ENCODE results near the gene AP1AR.
"Not testable (repeated sequence)": the region's sequence is repeated elsewhere in the genome, so short reads cannot be mapped to it uniquely, and the experiment has no call there.

The AP1AR gene, protein sequence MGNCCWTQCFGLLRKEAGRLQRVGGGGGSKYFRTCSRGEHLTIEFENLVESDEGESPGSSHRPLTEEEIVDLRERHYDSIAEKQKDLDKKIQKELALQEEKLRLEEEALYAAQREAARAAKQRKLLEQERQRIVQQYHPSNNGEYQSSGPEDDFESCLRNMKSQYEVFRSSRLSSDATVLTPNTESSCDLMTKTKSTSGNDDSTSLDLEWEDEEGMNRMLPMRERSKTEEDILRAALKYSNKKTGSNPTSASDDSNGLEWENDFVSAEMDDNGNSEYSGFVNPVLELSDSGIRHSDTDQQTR

DNA sequence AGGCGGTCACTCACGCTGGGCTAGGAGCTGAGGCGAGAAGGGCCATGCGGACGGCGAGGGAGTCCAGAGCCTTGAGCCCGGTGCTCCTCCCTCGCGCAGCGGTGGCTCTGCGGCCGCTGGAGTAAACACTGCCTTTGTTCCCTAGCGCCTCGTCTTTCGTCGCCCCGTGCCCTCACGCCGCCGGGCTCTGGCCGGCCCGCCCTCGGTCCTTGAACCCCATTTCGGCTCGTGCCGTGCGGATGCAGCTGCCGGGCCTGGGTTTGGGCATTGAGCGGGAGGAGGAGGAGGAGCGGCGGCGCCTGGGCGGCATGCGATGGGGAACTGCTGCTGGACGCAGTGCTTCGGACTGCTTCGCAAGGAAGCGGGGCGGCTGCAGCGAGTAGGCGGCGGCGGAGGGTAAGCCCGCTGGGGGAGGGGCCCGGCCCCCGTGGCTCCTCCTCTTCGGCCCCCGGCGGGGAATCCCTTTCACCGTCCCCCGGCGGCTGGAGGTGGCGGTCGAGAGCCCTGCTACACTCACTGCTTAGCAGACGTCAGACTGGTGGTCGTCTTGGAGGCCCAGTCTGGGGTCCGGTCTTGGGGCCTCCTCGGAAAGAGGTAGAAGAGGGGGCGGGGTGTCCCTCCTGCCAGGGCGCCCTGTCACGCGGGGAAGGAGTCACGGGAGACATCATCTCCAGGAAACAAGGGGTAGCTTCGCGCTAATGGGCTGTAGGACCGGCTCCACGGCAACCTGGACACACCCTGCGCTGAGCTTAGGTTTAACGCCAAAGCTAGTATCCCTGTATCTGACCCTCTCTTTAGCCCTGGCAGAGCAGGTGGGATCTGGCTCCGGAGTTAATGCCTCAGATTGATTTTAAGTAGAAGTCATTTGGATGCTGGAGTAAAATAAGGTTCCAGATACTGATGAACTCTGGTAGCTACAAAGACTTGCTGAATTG lies at the start of gene AP1AR:
Gene AP1AR, plus strand, starts transcription at position 9 of the 935 bp plus-strand sequence. Its CDS starts 305 bp downstream, at position 314.
- peak; percentile 70 to 78 for DNase-seq

DNA sequence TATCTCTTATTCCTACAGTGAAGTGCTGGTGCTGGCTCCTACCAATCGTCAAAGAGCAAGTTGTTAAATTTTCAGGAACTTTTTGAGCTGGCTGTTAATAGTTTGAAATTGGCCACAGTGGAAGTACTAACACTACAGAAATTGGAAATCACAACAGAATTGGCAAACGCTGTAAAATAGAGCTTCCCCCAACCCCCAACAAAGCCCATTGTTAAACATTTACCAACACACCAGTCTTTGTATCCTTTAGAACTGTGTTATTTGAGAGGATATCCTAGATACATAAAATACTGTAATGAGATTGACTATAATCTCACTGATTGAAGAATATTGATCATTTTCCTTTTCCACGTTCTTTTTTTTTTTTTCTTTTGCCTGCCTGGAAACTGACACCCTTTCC lies 49.0 kb upstream of the AP1AR start:
- DNase-seq = no peak

DNA sequence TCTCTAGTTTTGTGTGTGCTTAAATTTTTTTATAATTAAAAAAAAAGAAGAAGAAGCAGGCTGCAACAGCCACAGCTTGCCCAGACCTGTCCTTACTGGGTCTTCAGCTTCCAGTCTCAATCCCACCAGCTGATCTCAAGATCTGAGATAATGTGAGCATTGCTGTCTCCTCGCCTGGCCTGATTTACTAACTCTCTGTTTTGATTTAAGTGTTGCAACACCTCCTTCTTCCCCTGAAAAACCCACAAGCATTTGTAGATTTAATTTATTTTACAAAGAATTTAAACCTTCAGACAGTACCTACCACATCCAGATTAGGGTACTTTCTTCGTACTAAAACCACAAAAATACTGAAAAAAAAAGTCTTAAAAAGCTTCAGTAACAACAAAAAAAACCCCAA lies 48.3 kb upstream of the AP1AR start:
- DNase-seq = no peak

DNA sequence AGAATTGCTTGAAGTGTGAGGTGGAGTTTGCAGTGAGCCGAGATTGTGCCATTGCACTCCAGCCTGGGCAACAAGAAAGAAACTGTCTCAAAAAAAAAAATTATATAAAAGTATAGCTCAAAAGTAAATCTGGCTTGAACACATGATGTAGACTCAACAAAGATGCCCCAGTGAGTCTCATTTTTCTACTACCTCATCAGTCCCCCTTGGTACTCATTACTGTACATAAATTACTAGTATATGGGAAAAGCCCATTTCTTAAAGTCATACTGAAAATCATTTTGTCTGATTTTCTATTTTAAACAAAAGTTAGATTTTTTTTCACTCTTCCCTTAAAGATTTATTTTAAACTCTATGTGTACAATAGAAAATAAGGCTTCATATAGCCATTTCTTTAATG lies 47.1 kb upstream of the AP1AR start:
- no peak for DNase-seq

DNA sequence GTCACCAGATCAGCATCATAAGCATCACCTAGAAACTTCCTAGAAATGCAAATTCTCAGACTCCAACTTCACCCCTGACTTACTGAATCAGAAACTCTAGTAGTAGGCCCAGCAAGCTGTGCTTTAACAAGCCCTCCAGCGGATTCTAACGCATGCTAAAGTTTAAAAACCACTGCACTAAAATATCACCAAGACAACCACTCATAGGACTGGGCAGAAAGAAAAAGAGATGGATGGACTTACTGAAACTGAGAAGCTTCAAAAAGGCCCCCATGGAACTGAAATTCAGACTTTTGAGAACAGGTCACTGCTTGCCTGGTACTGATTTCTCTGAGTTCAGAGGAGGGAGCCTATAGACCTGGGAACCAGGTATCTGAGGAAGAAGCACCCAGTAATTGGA lies 46.3 kb upstream of the AP1AR start:
- DNase-seq = no peak

DNA sequence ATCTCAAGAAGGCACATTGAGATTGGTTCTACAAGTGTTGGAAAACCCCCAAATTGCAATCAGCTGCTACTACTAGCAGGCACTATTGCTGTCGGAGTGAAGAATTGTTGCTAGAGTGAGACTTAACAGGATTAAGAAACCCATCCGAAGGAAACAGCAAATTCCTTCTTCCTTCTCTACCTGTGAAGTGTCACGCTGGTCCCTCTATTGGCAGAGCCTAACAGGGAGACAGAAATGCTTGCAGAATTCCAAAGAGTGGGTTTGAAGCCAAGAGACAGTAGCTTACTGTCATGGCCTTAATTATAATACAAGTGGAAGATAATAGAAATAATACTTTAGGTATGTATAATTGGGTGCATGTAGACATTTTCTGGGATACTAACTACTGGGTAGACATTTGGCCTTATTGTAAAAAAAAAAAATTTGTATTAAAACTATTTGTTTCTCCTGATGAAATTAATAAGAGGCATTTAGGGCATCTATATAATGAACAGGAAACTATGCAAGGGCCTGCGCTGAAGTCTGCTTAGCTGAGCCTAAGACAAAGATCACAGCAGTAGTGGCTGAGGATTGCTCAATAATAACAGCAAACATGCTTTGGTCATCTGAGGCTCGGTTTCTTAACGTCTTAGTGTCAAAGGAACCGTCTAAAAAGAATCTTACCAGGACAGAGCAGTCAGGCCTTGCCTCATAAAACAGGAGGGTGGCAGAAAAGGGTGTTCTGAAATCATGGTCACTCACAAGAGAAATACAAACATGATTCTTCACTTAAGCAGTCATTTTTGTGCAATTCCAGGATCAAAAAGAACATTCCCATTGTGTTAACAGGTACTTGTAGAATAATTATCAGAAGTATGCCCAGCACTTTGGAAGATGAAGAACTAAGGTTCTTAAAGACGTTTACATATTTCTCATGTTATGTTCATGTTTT lies 45.6 kb upstream of the AP1AR start:
- no peak for DNase-seq

DNA sequence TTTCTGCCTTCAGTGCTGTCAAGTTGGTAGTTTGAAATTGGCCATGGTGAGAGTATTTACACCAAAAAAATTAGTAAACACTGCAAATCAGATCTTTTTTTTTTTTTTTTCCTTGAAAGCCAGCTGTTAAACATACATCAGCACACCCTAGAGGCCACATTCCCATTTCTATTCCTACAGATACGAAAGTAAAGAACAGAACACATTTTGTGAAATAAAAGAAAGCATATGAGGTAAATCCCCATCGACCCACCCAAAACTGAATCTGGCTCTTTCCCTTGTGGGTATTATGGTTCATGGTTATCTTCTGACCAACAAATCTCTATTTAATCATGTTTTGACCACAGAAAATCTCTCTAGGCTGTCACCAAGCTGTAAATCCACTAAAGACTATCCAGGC lies 41.8 kb upstream of the AP1AR start:
- DNase-seq = no peak

DNA sequence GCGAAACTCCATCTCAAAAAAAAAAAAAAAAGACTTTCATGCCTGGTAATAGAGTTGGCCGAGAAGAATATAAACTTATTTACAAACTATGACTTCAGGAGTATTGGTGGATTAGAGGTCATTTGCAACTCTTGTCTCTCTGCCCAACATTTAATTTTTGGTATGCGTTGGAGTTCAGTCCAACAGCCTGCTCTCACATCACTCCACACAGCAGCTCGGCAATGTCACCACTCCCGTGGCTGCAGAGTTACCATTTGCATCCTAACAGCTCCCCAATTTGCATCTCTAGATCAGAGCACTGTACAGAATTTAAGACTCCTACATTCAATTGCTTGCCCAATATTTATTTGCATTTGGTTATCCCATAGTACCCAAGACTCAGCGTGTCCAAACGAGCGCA lies 40.9 kb upstream of the AP1AR start:
- DNase-seq = no peak

DNA sequence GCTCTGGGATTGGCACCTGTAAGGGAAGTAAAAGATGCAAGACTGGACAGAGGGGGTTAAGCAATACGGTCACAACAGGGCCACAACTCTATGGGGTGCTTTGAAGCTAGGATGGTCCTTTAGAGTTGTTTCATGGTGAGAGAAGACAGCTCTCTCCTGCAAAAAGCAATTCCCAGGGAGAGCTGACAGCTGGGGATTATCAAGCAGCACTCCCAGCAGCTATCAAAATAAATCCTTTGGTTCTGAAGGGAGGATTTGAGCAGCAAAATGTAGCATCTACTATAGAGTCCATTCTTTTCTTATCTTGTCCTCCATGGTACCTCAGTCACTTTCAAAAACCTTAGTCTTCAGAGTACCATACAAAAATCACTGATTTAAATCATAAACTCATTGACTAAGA lies 35.1 kb upstream of the AP1AR start:
- DNase-seq = no peak

DNA sequence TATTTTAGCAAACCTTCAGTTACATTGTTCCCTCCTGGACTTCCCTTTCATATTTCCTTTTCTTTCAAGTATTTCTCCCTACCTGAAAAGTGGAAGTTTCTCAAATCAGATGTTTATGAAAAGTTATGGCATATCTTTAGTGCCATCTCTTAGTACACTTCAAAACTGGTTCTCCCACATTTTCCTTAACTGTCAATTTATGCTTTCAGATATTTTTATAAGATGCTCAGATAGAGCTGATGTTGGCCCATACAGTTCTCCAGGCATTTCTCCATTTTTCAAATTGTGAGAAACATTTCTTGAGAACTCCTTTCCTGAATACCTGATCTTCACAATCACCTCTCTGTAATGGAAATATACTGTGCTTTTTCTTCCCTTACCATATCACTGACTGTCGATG lies 32.5 kb upstream of the AP1AR start:
- no peak for DNase-seq

DNA sequence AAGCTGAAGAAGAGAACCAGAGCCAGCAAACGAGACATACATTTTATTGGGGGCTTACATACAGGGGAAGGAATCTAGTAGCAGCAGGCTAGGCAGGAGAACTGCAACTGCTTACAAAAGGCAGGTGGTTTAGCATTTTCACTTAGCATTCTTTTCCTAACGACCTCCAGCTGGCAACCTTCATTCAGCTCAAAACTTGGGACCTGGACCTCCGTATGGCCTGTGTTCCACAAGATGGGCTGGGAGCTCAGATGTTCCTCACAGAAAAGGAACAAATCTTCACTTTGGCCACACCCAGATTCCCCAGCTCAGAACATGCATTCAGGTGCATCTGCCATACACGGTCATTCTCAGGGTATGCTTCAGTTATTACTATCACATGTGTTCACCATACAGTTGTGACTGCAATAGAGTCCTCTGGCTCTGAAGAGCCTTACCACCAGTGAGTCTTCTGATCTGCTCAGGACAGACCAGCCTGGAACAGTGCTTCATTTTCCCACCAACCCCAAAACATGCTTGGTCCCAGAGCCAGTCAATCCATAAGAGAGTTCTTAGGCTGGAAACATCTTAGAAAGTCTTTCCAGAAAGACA lies 29.6 kb upstream of the AP1AR start:
- DNase-seq = no peak

DNA sequence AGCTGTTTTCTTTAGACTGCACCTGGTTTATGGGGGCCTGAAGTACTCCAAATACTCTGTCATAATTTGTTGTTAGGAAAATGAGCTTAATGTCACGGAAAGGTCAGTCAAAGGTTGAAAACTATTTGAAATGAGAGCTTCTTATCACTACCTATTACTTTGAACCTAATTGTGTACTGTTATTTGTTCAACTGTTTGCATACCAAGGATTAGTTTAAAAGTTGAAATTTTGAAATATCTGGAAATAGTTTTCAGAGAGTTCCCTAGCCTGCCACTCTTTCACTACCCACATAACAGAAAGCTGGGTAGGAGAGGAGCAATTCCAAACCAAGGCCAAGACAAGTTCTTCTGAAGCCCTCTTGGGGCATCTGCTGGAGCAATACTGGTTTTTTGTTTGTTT lies 28.0 kb upstream of the AP1AR start:
- DNase-seq = no peak

DNA sequence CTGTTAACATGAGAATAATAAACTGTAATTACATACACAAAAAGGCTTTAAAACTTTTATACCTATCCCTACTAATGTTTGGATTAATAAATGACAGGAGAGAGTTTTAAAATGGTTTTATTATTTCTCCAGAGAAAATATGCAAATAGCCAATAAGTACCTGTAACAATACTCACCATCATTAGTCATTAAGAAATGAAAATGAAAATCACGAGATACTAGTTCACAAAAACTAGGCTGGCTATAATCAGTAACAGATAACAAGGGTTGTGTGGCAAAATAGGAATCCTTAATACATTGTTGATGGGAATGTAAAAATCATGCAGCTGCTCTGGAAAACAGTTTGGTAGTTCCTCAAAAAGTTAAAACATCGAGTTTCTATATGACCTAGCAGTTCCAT lies 25.2 kb upstream of the AP1AR start:
- no peak for DNase-seq

DNA sequence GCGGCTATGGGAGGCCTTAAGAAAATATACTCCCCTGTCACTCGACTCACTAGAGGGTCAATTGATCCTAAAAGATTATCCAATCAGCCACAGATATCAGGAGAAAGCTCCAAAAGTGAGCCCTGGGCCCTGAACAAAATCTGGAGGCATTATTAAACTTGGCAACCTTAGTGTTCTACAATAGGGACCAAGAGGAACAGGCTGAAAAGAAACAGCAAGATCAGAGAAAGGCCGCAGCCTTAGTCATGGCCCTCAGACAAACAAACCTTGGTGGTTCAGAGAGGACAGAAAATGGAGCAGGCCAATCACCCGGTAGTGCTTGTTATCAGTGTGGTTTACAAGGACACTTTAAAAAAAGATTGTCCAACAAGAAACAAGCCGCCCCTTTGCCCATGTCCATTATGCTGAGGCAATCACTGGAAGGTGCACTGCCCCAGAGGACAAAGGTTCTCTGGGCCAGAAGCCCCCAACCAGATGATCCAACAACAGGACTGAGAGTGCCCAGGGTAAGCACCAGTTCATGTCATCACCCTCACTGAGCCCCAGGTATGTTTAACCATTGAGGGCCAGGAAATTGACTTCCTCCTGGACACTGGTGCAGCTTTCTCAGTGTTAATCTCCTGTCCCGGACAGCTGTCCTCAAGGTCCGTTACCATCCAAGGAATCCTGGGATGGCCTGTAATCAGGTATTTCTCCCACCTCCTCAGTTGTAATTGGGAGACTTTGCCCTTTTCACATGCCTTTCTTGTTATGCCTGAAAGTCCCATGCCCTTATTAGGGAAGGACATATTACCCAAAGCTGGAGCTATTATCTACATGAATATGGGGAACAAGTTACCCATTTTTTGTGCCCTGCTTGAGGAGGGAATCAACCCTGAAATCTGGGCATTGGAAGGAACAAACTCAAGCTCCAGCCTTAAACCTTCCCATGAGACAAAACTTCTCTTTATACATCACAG lies 23.2 kb upstream of the AP1AR start:
- not testable (repeated sequence) for DNase-seq

DNA sequence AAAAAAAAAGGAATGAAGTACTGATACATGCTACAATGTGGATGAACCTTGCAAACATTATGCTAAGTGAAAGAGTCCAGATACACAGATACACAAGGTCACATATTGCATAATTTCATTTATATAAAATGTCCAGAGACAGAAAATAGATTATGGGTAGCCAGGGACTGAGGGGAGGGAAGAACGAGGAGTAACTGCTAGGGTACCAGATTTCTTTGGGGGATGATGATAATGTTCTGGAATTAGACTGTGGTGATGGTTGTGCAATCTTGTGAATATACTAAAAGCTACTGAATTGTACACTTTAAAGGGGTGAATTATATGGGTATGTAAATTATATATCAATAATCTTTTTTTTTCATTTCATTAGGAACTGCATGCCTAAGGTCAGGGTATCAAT lies 20.8 kb upstream of the AP1AR start:
- no peak for DNase-seq

DNA sequence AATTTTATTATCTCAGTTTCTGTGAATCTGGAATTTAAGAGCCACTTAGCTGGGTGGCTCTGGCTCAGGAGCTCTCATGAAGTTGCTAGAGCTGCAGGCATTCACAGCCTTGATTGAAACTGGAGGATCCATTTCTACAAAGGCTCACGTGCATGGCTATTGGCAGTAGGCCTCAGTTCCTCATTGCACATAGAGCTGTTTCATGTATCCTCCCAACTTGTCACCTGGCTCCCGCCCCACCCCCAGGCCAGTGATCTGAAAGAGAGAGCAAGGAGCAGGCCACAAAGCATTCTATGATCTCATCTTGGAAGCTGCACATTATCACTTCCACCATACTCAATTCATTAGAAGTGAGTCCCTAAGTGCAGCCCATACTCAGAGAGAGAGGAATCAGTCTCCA lies 18.5 kb upstream of the AP1AR start:
- no peak for DNase-seq

DNA sequence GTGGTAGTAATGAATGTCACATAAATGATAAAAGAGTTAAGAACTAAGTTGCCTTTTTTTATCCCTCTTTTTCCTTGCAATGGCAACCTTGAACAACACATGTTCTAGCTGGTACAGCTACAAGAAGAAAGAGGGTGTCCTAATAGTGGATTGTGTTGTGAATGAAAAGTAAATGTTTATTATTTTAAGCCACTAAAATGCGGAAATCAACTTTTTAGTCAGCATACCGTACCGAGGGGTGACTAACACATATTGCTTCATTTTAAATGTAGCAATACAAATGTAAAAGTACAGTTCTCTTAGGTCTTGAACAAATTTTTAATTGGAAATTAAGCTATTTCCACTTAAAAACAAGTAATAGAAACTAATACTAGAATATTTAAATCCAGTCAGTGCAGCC lies 17.7 kb upstream of the AP1AR start:
- no peak for DNase-seq

DNA sequence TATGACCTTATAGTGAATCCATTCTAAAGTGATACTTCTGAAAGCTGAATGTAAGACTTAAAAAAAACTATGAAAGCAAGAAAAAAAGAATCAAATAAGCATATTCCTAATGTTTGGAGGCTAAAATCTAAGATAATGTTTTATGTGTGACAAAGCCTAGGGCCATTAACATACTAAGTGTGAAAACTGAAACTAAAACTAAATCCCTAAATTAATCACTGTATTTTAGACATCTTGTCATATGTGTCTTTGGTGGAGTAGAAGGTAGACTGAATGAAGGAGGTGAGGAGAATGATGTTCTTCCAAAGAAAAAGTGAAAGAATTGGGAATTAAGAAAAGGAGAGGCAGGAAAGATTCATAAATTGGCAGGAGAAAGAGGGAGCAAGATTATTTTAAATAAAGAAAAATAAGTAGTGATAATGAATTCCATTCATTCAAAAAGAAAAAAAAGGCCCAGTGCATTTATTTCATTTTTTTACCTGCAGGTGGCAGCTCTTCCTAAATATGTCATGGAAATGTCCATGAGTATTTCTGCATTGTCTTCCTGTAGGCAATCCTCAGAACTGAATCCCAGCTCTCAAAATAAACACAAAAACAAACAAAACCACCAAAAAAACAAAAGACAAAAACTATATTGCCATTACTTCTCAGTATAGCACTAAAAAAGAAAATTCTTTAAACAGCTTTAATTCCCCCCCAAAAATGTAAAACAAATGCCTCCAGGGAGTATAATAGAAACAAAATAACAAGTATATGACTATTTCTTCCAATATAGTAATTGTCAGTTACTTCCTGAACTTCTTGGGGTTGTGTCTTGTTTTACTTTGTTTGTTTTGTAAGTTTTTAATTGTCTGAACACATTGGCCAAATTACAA lies 17.0 kb upstream of the AP1AR start:
- DNase-seq = no peak

DNA sequence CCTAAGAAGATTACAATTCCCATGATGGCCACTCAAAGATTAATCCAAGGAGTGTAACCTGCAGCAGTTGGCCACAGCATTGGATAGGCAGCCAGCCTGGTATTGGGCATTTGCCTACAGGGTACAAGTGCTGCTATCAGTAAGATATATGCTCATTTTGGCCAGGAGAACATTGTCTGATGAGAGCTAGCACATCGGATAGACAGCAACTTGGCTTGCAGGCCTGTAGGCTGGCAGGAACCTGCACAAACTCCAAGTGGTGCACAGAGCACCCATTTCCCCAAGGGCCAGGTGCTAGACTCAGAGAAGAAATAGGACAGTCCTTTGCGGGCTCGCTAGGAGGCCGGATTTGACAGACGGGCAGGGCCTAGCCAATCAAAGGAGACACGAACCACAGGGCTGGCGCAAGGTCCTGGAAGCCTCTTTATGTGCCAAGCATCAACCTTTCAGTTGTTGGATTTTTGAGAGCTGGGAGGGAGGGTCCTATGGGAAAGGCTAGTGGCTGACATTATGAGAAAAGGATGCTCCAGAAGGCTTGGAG lies 11.7 kb upstream of the AP1AR start:
- no peak for DNase-seq

All from activated CD4-positive, alpha-beta T cell treated with anti-CD3 and anti-CD28 coated beads for 4 hours (primary cell).